ENCODE results near the gene B4GALT7. TPM values are rescaled to one million over a fixed set of nuclear protein-coding genes. Genes with fewer than 3 reads are reported as not detected.

Gene B4GALT7
- total RNA-seq, 6 experiments from 2014 or later, result 9.3 to 28.7 (median 14.1) TPM

GRCh38 chr5:177608243-177609075 is 8.5 kb downstream of the B4GALT7 start:
- no peaks in the 10 kb centered on the region for H3K27me3 ChIP-seq
- no peak overlapping the region for H3K27ac ChIP-seq
- intact Hi-C loops (cut with DNase I), result no loop called here
- no peak overlapping the region for H3K4me3 ChIP-seq
- ATAC-seq, result no peak
- no peaks in the 10 kb centered on the region for H3K36me3 ChIP-seq
- H3K4me1 ChIP-seq, result peaks cover 0 to 7% (median 3%) of the 10 kb centered on the region in 4 donors
- TF ChIP-seq CTCF (IDR thresholded peaks at IDR 0.05) (no peak), POLR2A (IDR thresholded peaks at IDR 0.05) (no peak)
- WGBS (ENCODE audit: insufficient coverage, low coverage, low lambda C conversion rate, missing lambda C conversion rate), result 83% methylated on average over 6 of the region's 37 CpGs
- H3K9me3 ChIP-seq, result no peaks in the 10 kb centered on the region
- DNase-seq, result peak in 1 of 3 donors; percentile 45

- DNase-seq (peak in 1 of 3 donors; percentile 37), ATAC-seq (no peak)
- Histone ChIP-seq H3K27ac (no peak overlapping the region), H3K4me1 (peaks cover 0 to 7% (median 3%) of the 10 kb centered on the region in 4 donors), H3K4me3 (no peak overlapping the region), H3K36me3 (no peaks in the 10 kb centered on the region), H3K27me3 (no peaks in the 10 kb centered on the region), H3K9me3 (no peaks in the 10 kb centered on the region)
- intact Hi-C loops (cut with DNase I), result no loop called here
- TF ChIP-seq CTCF (IDR thresholded peaks at IDR 0.05), result no peak
- no peak for TF ChIP-seq POLR2A (IDR thresholded peaks at IDR 0.05)
- no CpG with 5 or more reads among the region's 21 CpGs for WGBS (ENCODE audit: insufficient coverage, low coverage, low lambda C conversion rate, missing lambda C conversion rate)
These were observed 9.4 kb downstream of the B4GALT7 start for GRCh38 chr5:177609076-177610059.

GRCh38 chr5:177610131-177610769 is 10.3 kb downstream of the B4GALT7 start:
- no peaks in the 10 kb centered on the region for H3K9me3 ChIP-seq
- no peak overlapping the region for H3K27ac ChIP-seq
- 63% methylated on average over 8 of the region's 13 CpGs for WGBS (ENCODE audit: insufficient coverage, low coverage, low lambda C conversion rate, missing lambda C conversion rate)
- TF ChIP-seq POLR2A (IDR thresholded peaks at IDR 0.05), result no peak
- no peak for TF ChIP-seq CTCF (IDR thresholded peaks at IDR 0.05)
- no peaks in the 10 kb centered on the region for H3K27me3 ChIP-seq
- peaks cover 0 to 7% (median 3%) of the 10 kb centered on the region in 4 donors for H3K4me1 ChIP-seq
- DNase-seq (peak in 1 of 3 donors; percentile 38), ATAC-seq (no peak)
- H3K4me3 ChIP-seq, result no peak overlapping the region
- intact Hi-C loops (cut with DNase I), result no loop called here
- no peaks in the 10 kb centered on the region for H3K36me3 ChIP-seq

GRCh38 chr5:177610770-177611445 is 11.0 kb downstream of the B4GALT7 start:
- ATAC-seq (no peak), DNase-seq (peak in 1 of 3 donors; percentile 21)
- no peaks in the 10 kb centered on the region for H3K9me3 ChIP-seq
- H3K4me1 ChIP-seq, result peaks cover 0 to 7% (median 3%) of the 10 kb centered on the region in 4 donors
- H3K27me3 ChIP-seq, result no peaks in the 10 kb centered on the region
- TF ChIP-seq CTCF (IDR thresholded peaks at IDR 0.05), result no peak
- no peak for TF ChIP-seq POLR2A (IDR thresholded peaks at IDR 0.05)
- WGBS (ENCODE audit: insufficient coverage, low coverage, low lambda C conversion rate, missing lambda C conversion rate), result 100% methylated on average over 1 of the region's 4 CpGs
- H3K36me3 ChIP-seq, result no peaks in the 10 kb centered on the region
- H3K4me3 ChIP-seq, result no peak overlapping the region
- intact Hi-C loops (cut with DNase I), result no loop called here
- H3K27ac ChIP-seq, result no peak overlapping the region
